ENCODE data around the gene RAB11FIP5.

Gene RAB11FIP5

GRCh38 chr2:73031095-73031678 is 81.6 kb downstream of the RAB11FIP5 start:
- no peak for DNase-seq (ENCODE audit: low read depth)
- no peak for TF ChIP-seq CTCF (IDR thresholded peaks at IDR 0.05; ENCODE audit: insufficient read depth, low read depth, low read length, missing control alignments)
- no peak overlapping the region for H3K4me3 ChIP-seq (ENCODE audit: low read depth, low read length)

GRCh38 chr2:73028841-73029240 is 83.9 kb downstream of the RAB11FIP5 start:
- no peak overlapping the region for H3K4me3 ChIP-seq (ENCODE audit: low read depth, low read length)
- no peak for DNase-seq (ENCODE audit: low read depth)
- TF ChIP-seq CTCF (IDR thresholded peaks at IDR 0.05; ENCODE audit: insufficient read depth, low read depth, low read length, missing control alignments), result no peak

GRCh38 chr2:73027340-73027739 is 85.4 kb downstream of the RAB11FIP5 start:
- no peak for TF ChIP-seq CTCF (IDR thresholded peaks at IDR 0.05; ENCODE audit: insufficient read depth, low read depth, low read length, missing control alignments)

GRCh38 chr2:73023497-73023896 is 89.3 kb downstream of the RAB11FIP5 start:
- TF ChIP-seq CTCF (IDR thresholded peaks at IDR 0.05; ENCODE audit: insufficient read depth, low read depth, low read length, missing control alignments), result no peak
- no peak for DNase-seq (ENCODE audit: low read depth)
- H3K4me3 ChIP-seq (ENCODE audit: low read depth, low read length), result no peak overlapping the region

More at GRCh38 chr2:73027340-73027739, 85.4 kb downstream of the RAB11FIP5 start:
- no peak for DNase-seq (ENCODE audit: low read depth)
- no peak overlapping the region for H3K4me3 ChIP-seq (ENCODE audit: low read depth, low read length)

All from GM12865 (cell line).